Heart left ventricle (tissue), 16 donors: ENCODE data around the gene CDH3. TPM values are rescaled to one million over a fixed set of nuclear protein-coding genes. Genes with fewer than 3 reads are reported as not detected.

Experiments used
- ATAC-seq, 4 donors: fragments of 200-7000 bp; cut with Tn5 transposase; one replicate each; pipeline ENCODE4 v1.9.1; 2020 to 2022; ENCODE audit warnings: moderate library complexity in 4 of 4, mild to moderate bottlenecking in 3 of 4, moderate number of reproducible peaks in 1 of 4
- DNase-seq, 5 donors: peaks; one replicate each; pipeline ENCODE4 v3.0.0-alpha.2; 2020
- H3K27ac ChIP-seq, 12 donors: fragments of 200-600 bp; sonication (generic) in 4 of 12; one replicate each; pipeline versions ENCODE4 v1.5.0 to v1.8.0; 2016 to 2022; ENCODE audit warnings: mild to moderate bottlenecking in 2 of 12
- H3K27me3 ChIP-seq, 9 donors: fragments of 200-600 bp; sonication (generic) in 2 of 9; one replicate each; pipeline versions ENCODE4 v1.5.1 to v1.8.0; 2016 to 2022; ENCODE audit warnings: mild to moderate bottlenecking in 3 of 9
- H3K36me3 ChIP-seq, 9 donors: fragments of 200-600 bp; sonication (generic) in 2 of 9; one replicate each; pipeline versions ENCODE4 v1.5.0 to v1.8.0; 2018 to 2022; ENCODE audit warnings: mild to moderate bottlenecking in 2 of 9
- H3K4me1 ChIP-seq, 12 donors: fragments of 200-600 bp; sonication (generic) in 4 of 12; one replicate each; pipeline versions ENCODE4 v1.5.0 to v1.8.0; 2016 to 2022; ENCODE audit warnings: mild to moderate bottlenecking in 3 of 12
- H3K4me3 ChIP-seq, 12 donors: fragments of 200-600 bp; sonication (generic) in 4 of 12; one replicate each; pipeline versions ENCODE4 v1.5.0 to v1.8.0; 2017 to 2022; ENCODE audit warnings: mild to moderate bottlenecking in 9 of 12, moderate library complexity in 4 of 12
- H3K9me3 ChIP-seq, 12 donors: fragments of 200-600 bp; sonication (generic) in 4 of 12; one replicate each; pipeline versions ENCODE4 v1.5.0 to v1.8.0; 2016 to 2022; ENCODE audit warnings: mild to moderate bottlenecking in 1 of 12
- POLR2A ChIP-seq, 2 donors: fragments of 450-650 bp; IDR thresholded peaks; one replicate each; pipeline ENCODE4 v1.6.1; 2017; ENCODE audit warnings: antibody characterized with exemption in 2 of 2, mild to moderate bottlenecking in 2 of 2, moderate library complexity in 2 of 2
- WGBS, 4 donors: extraction: QIAGEN DNeasy Blood & Tissue Kit in 2 of 4; methylation state at CpG; one replicate each; pipeline versions ENCODE4 v1.1.5 to v1.1.7; 2013 to 2018; 5-methylcytosine and 5-hydroxymethylcytosine counted together
- intact Hi-C, 10 donors: fragments of 100-400 bp; cut with DNase I; formaldehyde crosslinking; loops; one replicate each; pipeline versions ENCODE4 v1.11.1 to v1.14.2; 2022
- polyA plus RNA-seq, 2 donors: library from polyadenylated mRNA; stranded (reverse); fragments of 200-250 nt; gene quantifications; one replicate each; pipeline ENCODE4 v1.2.3, GENCODE V29; 2013
- total RNA-seq, 9 donors: library from RNA; depleted of rRNA in 2 of 9; stranded (reverse); fragments of >200 nt in 2 of 9; fragmentation: NEBNext Ultra II Directional in 3 of 9; extraction: Animal tissue kit (Norgen Biotek cat#: 25700) in 3 of 9; gene quantifications; one replicate each; pipeline versions ENCODE4 v1.1.0 to v1.2.4, GENCODE V29; 2016 to 2023
- TF ChIP-seq, protein P1 (sequence below), 12 donors: fragments of 200-600 bp; sonication (generic) in 4 of 12; IDR thresholded peaks; one replicate each; pipeline versions ENCODE4 v1.5.0 to v1.8.0; 2018 to 2022; ENCODE audit warnings: antibody characterized with exemption in 12 of 12, mild to moderate bottlenecking in 5 of 12
- donor health status: ischemic (EF 13 %, LVEDD 7.1; RV severe dilation, severe dysfunction).
- donor health status: healthy with polysubstance abuse.
- donor health status: DM: no; HTN: yes; CAD: no.
- donor health status: DM: no; HTN: no; CAD: no.
- donor health status: ischemic (EF 25% LVEDD 6.9; RV normal size, moderate dysfunction).
- donor health status: ischemic (EF 25% LVEDD 5.7; RV mildly dilated, moderate dysfunction).
- donor health status: healthy.
- donor health status: DM: yes; HTN: yes; CAD: no.
- donor health status: ischemic (EF 35%, LVEDD 5.7; RV mildly dilated, moderate dysfunction).
- donor health status: nonischemic (EF 11% LVEDD 7.7; RV severe dilation, severe dysfunction).
- donor health status: DM: yes; HTN: yes; CAD: no.
- donor health status: PGD.
- donor health status: ischemic (EF 29% LVEDD 5.4; RV normal size, mild dysfunction).
- donor health status: nonischemic (EF 23%, LVEDD 6.1; RV moderate dilation, normal function).

The CDH3 gene
- total and polyA plus RNA-seq, 11 donors, result 0.01 to 3.8 TPM; not detected in 9

DNA sequence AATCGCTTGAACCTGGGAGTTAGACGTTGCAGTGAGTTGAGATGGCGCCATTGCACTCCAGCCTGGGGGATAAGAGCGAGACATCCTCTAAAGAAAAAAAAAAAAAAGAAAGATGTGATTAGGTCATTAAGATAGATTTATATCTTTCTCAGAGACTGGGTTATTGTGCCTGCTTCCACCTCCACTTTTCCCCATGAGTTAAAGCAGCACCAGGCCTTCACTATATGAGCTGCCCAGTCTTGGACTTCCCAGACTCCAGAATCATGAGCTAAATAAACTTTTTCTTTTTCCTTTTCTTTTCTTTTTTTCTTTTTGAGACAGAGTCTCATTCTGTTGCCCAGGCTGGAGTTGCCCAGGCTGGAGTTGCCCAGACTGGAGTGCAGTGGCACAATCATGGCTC, 72.6 kb downstream of the CDH3 start:
- no peak for ATAC-seq
- no peaks in the 10 kb centered on the region for H3K27me3 ChIP-seq
- TF ChIP-seq, protein P1, sequence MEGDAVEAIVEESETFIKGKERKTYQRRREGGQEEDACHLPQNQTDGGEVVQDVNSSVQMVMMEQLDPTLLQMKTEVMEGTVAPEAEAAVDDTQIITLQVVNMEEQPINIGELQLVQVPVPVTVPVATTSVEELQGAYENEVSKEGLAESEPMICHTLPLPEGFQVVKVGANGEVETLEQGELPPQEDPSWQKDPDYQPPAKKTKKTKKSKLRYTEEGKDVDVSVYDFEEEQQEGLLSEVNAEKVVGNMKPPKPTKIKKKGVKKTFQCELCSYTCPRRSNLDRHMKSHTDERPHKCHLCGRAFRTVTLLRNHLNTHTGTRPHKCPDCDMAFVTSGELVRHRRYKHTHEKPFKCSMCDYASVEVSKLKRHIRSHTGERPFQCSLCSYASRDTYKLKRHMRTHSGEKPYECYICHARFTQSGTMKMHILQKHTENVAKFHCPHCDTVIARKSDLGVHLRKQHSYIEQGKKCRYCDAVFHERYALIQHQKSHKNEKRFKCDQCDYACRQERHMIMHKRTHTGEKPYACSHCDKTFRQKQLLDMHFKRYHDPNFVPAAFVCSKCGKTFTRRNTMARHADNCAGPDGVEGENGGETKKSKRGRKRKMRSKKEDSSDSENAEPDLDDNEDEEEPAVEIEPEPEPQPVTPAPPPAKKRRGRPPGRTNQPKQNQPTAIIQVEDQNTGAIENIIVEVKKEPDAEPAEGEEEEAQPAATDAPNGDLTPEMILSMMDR (IDR thresholded peaks at IDR 0.05), result no peak
- no peak for TF ChIP-seq POLR2A (IDR thresholded peaks at IDR 0.05)
- no peaks in the 10 kb centered on the region for H3K4me1 ChIP-seq
- 85 to 98% (median 95%) methylated on average over 4 of the region's 4 CpGs for WGBS, 4 donors
- intact Hi-C loops, result no loop called here
- no peak overlapping the region for H3K4me3 ChIP-seq
- no peak for DNase-seq
- no peaks in the 10 kb centered on the region for H3K36me3 ChIP-seq
- H3K9me3 ChIP-seq, result peaks cover 0 to 12% (median 0%) of the 10 kb centered on the region in 12 donors
- H3K27ac ChIP-seq, result no peak overlapping the region

- Histone ChIP-seq H3K27ac (no peak overlapping the region), H3K4me3 (no peak overlapping the region), H3K9me3 (peaks cover 0 to 12% (median 0%) of the 10 kb centered on the region in 12 donors), H3K27me3 (no peaks in the 10 kb centered on the region), H3K4me1 (no peaks in the 10 kb centered on the region), H3K36me3 (no peaks in the 10 kb centered on the region)
- ATAC-seq, result no peak
- intact Hi-C loops, result no loop called here
- no peak for DNase-seq
- no peak for TF ChIP-seq POLR2A (IDR thresholded peaks at IDR 0.05)
- TF ChIP-seq, protein P1 (IDR thresholded peaks at IDR 0.05), result no peak
- WGBS, 4 donors, result 88 to 94% (median 91%) methylated on average over 9 of the region's 9 CpGs
These were observed 73.5 kb downstream of the CDH3 start for GRCh38 chr16:68718590-68718989.

- no peaks in the 10 kb centered on the region for H3K36me3 ChIP-seq
- TF ChIP-seq, protein P1 (IDR thresholded peaks at IDR 0.05), result no peak
- no peak for TF ChIP-seq POLR2A (IDR thresholded peaks at IDR 0.05)
- no peak for ATAC-seq
- no peaks in the 10 kb centered on the region for H3K27me3 ChIP-seq
- no peak overlapping the region for H3K4me3 ChIP-seq
- intact Hi-C loops, result no loop called here
- DNase-seq, result no peak
- no peak overlapping the region for H3K27ac ChIP-seq
- peaks cover 0 to 12% (median 0%) of the 10 kb centered on the region in 12 donors for H3K9me3 ChIP-seq
- H3K4me1 ChIP-seq, result no peaks in the 10 kb centered on the region
- 77 to 85% (median 82%) methylated on average over 2 of the region's 2 CpGs for WGBS, 4 donors
These were observed 74.9 kb downstream of the CDH3 start for GRCh38 chr16:68719993-68720489.

DNA sequence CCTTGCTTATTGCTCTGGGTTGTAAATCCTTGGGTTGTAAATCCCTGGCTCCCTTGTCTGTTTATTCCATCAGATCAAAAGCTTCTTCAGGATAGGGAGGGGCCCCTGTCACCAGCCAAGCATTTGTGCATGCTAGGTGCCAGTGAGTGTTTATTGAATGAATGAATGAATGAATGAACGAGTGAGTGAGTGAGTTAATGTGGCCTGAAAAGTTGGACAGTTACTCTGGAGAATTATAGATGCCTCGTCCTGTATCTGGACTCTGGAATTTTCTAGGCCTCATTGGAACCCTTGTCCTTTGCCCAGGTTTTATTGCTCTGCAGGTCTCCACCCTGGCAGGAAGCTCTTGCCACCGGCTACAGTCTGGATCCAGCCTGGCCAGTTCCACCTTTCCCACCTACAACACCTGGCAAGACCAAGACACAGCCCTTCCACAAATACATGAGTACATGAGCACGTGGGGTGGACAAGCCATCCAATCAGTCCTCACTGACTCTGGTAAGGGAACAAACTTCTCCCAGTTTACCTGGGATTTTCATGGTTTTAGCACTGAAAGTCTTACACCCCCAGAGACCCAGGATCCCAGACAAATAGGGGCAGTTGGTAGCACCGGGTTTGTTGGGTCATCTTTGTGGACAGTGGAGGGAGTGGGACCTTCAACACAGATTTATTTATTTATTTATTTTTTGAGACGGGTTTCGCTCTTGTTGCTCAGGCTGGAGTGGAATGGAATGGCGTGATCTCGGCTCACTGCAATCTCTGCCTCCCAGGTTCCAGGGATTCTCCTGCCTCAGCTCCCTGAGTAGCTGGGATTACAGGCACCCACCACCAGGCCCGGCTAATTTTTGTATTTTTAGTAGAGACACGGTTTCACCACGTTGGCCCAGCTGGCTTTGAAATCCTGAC, 77.3 kb downstream of the CDH3 start:
- Histone ChIP-seq H3K4me1 (no peaks in the 10 kb centered on the region), H3K27me3 (peaks cover 0 to 10% (median 0%) of the 10 kb centered on the region in 9 donors), H3K27ac (no peak overlapping the region), H3K4me3 (no peak overlapping the region), H3K9me3 (peaks cover 0 to 8% (median 0%) of the 10 kb centered on the region in 12 donors), H3K36me3 (no peaks in the 10 kb centered on the region)
- DNase-seq, result no peak
- 71 to 81% (median 76%) methylated on average over 12 of the region's 12 CpGs for WGBS, 4 donors
- ATAC-seq, result no peak
- intact Hi-C loops, result no loop called here
- TF ChIP-seq POLR2A (IDR thresholded peaks at IDR 0.05), result no peak
- TF ChIP-seq, protein P1 (IDR thresholded peaks at IDR 0.05), result no peak
